ENCODE data around the gene DNASE1L3. TPM values are rescaled to one million over a fixed set of nuclear protein-coding genes. Genes with fewer than 3 reads are reported as not detected.

Gene DNASE1L3
- total and polyA plus RNA-seq, 2 of the 8 experiments (the other 6 are each of a cell fraction or from before 2014, with no cell fraction given), result not detected

GRCh38 chr3:58200121-58200709 is 10.6 kb downstream of the DNASE1L3 start:
- no peak overlapping the region for H2BK12ac ChIP-seq (ENCODE audit: low read depth, low read length)
- TF ChIP-seq MAFK (IDR thresholded peaks at IDR 0.05; ENCODE audit: low read depth, low read length), result no peak
- TF ChIP-seq JUND (IDR thresholded peaks at IDR 0.05; ENCODE audit: low read length), result no peak
- no peak for TF ChIP-seq SIRT6 (IDR thresholded peaks at IDR 0.05; ENCODE audit: low read length)
- TF ChIP-seq YY1 (IDR thresholded peaks at IDR 0.05; ENCODE audit: low read depth, low read length), result no peak
- no peak for TF ChIP-seq MAX (IDR thresholded peaks at IDR 0.05)
- TF ChIP-seq POLR2A (IDR thresholded peaks at IDR 0.05; ENCODE audit: control extremely low read depth in 1 of 2, low read depth in 2 of 2, low read length in 2 of 2), result no peak
- ChIA-PET CTCF (ENCODE audit: partially characterized antibody) (interaction anchor here (0.6 to 1.9 kb wide), 9 partner anchors 12 to 102 kb away, joined by 3 to 11 read pairs (median 4); no protein-coding TSS in a partner anchor), POLR2A (ENCODE audit: partially characterized antibody) (no interaction called here)
- H3K14ac ChIP-seq (ENCODE audit: insufficient read length), result no peak overlapping the region
- no peaks in the 10 kb centered on the region for H3K4me1 ChIP-seq (replicated peaks in 1 of 4; ENCODE audit: control insufficient read depth in 3 of 4, insufficient read depth in 4 of 4, low read length in 3 of 4)
- H3K9ac ChIP-seq (replicated peaks in 1 of 4; ENCODE audit: extremely low read depth in 1 of 4, low read depth in 3 of 4, low read length in 3 of 4), result no peak overlapping the region
- H3K18ac ChIP-seq (ENCODE audit: extremely low read depth, low read length), result no peak overlapping the region
- no peak for FAIRE-seq
- H4K5ac ChIP-seq (ENCODE audit: insufficient read length, low read depth, low read length), result no peak overlapping the region
- no peak overlapping the region for H4K91ac ChIP-seq (replicated peaks; ENCODE audit: insufficient read length, low read length)
- H3K27ac ChIP-seq (ENCODE audit: low read depth, low read length), result no peak overlapping the region
- H3K79me2 ChIP-seq (ENCODE audit: control insufficient read depth in 1 of 2, insufficient read depth in 2 of 2, low read length in 2 of 2), result no peaks in the 10 kb centered on the region
- H3K9me3 ChIP-seq (ENCODE audit: insufficient read depth in 2 of 2, low read depth in 1 of 2, low read length in 1 of 2), result no peaks in the 10 kb centered on the region
- H3K79me1 ChIP-seq (ENCODE audit: low read depth, low read length), result no peaks in the 10 kb centered on the region
- H2BK120ac ChIP-seq (replicated peaks; ENCODE audit: low read depth, low read length), result no peak overlapping the region
- H3K56ac ChIP-seq (replicated peaks; ENCODE audit: insufficient read length, low read depth, low read length), result no peak overlapping the region
- H4K20me1 ChIP-seq (replicated peaks in 1 of 2; ENCODE audit: control insufficient read depth in 1 of 2, insufficient read depth in 2 of 2, low read length in 2 of 2), result no peaks in the 10 kb centered on the region
- H2AK5ac ChIP-seq (ENCODE audit: low read depth, low read length), result no peak overlapping the region
- no peak overlapping the region for H3K4me2 ChIP-seq (ENCODE audit: insufficient read depth in 1 of 2, low read depth in 2 of 2, low read length in 2 of 2)
- H3K27me3 ChIP-seq (replicated peaks in 1 of 4; ENCODE audit: control insufficient read depth in 3 of 4, extremely low read depth in 1 of 4, insufficient read depth in 3 of 4, low read length in 3 of 4), result no peaks in the 10 kb centered on the region
- no peak overlapping the region for H2AFZ ChIP-seq (ENCODE audit: low read length)
- H3K23ac ChIP-seq (ENCODE audit: insufficient read length), result no peak overlapping the region
- H3K4ac ChIP-seq (replicated peaks; ENCODE audit: insufficient read length, low read depth, low read length), result no peak overlapping the region
- no peak overlapping the region for H2BK5ac ChIP-seq (ENCODE audit: low read depth, low read length)
- no peaks in the 10 kb centered on the region for H3K23me2 ChIP-seq (ENCODE audit: low read depth, low read length)
- H2BK20ac ChIP-seq (ENCODE audit: low read length), result no peak overlapping the region
- no peak overlapping the region for H2BK15ac ChIP-seq (ENCODE audit: low read length)
- DNase-seq (ENCODE audit: low read depth in 1 of 2, low spot score in 2 of 2), result no peak
- no peak overlapping the region for H4K8ac ChIP-seq (ENCODE audit: extremely low read depth, insufficient read depth, low read length)
- no peaks in the 10 kb centered on the region for H3K36me3 ChIP-seq (ENCODE audit: control insufficient read depth in 2 of 4, insufficient read depth in 4 of 4, low read length in 3 of 4)
- no peak overlapping the region for H3K4me3 ChIP-seq (ENCODE audit: extremely low read depth in 1 of 4, insufficient read depth in 2 of 4, low read depth in 3 of 4, low read length in 4 of 4)

Data from H1 (cell line).